ENCODE results near the gene BAHCC1. TPM values are rescaled to one million over a fixed set of nuclear protein-coding genes. Genes with fewer than 3 reads are reported as not detected.
"Not testable (repeated sequence)": the region's sequence is repeated elsewhere in the genome, so short reads cannot be mapped to it uniquely, and the experiment has no call there.

BAHCC1 gene
- polyA plus RNA-seq (ENCODE audit: insufficient read length in 3 of 3), result 10 to 100 TPM; 13.4 to 15.8 (median 15.2) TPM

DNA sequence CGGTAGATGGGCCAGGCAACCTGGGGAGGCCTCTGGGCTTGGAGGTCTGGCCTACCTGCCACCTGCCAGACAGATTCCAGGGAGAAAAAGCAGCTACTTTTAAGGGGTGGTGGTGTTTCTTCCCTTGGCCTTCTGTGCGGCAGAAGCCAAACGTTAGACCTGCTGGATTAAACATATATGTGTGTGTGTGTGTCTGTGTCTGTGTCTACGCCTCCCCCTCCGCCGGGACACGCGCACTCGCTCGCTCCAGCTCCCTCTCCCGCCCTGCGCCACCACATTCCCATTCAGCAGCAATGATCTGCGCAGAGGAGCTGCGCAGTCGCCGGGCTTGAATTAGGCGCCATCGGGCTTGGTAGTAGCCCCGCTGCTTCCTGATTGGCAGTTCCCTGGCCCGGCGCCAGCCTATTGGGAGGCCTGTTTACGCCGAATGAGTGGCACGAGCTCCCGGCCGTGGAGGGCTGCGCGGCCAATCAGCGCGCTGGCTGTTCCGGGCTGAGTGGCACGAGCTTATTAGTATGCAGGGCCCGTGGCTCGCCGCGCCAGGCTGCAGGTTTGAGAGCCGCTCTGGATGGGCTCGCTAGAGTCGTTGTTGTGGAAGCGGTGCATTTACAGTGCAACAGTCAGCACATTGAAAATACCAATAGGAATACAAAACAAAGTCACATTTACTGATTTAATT lies at the start of gene BAHCC1:
Gene BAHCC1, plus strand, starts transcription at position 537 of the 679 bp plus-strand sequence. CDS start 4,283 bp downstream, outside the sequence.
- DNase-seq (ENCODE audit: low read depth in 3 of 3, low spot score in 2 of 3), result peak; percentile 96 to 100 (median 99)

GRCh38 chr17:81346090-81346907 lies 49.0 kb upstream of the BAHCC1 start:
- DNase-seq (ENCODE audit: low read depth in 3 of 3, low spot score in 2 of 3), result peak in 2 of 3 donors; percentile 92 to 94

DNA sequence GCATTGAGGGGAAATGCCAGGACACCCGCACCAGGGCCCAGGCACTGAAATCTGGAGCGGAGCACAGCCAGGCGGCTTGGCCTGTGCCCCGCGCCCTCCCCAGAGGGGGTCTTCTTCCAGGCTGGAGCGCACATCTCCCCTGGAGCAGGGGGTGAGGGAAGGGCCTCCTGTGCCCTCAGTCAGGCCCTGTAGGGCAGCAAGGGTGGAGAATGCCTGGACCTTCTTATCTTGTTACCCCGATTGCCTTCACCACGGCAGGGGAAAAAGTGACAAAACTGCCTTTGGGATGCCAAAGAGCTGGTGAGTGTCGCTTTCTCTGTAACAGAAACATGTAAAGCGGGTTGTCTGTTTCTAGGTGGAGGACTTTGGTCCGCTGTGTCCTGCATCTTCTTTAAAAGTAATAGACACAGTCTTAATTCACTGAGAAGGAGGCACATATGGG lies 48.3 kb upstream of the BAHCC1 start:
- DNase-seq (ENCODE audit: low read depth in 3 of 3, low spot score in 2 of 3), result no peak

DNA sequence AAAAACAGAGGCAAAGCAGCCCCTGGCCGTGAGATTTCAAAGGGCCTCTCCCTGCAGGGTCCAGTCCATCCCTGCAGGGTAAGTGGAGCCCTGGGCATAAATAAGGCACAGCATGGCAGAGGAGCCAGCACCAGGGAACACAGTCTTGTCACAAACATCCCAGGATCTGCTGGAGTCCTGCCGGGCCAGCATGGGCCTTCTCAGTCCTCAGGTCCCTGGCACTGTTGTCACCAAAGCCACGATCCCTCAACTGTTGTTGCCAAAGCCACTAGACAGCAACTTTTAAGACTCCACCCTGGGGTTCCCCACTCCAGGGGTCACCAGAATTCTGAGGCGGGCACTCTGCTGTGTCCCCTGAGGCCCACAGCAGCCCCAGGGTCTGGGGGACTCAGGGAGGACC lies 47.8 kb upstream of the BAHCC1 start:
- no peak for DNase-seq (ENCODE audit: low read depth in 3 of 3, low spot score in 2 of 3)

GRCh38 chr17:81348097-81349055 lies 46.9 kb upstream of the BAHCC1 start:
- no peak for DNase-seq (ENCODE audit: low read depth in 3 of 3, low spot score in 2 of 3)

DNA sequence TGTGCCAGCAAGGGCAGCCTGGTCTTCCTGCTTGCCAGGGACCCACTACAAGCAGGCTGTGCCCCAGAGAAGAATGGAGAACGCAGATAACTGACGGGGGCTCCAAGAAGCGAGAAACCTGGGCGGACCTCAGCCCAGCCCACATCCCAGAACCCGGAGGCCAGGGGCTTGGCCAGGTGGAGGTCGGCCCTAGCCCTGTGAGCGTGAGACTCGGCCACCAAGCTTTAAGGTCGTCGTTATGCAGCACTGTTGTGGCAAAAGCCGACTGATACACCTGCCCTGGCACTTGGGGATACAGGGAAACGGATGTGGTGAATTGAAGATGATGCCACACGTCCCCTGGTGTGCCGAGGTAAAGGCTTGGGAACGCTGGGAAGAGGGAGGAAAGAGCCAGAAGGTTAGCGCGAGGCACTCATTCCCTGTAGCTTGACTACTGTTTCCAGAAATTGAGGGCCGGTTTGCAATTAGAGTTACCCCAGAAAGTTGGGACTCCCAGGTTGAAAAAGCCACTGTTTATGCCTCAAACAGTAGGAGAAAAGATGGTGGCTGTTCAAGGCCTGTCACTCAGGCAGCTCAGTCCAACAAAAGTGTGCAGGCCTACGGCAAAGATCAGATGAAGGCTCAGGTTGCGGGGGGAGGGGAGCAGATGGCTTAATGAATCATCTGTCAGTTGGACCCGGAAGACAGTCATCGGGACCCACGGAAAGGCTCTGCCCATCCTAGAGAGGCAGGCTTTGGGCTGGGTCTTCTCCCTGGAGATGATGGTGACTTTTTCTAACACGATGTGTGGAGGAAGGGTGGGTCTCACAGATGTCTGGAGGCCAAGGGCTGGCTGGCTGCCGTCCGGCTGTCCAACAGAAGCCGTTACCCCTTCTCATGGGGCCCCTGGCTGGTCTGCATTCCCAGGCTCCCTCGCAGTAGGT lies 45.6 kb upstream of the BAHCC1 start:
- no peak for DNase-seq (ENCODE audit: low read depth in 3 of 3, low spot score in 2 of 3)

GRCh38 chr17:81350320-81350890 lies 44.9 kb upstream of the BAHCC1 start:
- DNase-seq (ENCODE audit: low read depth in 3 of 3, low spot score in 2 of 3), result no peak

GRCh38 chr17:81351329-81352052 lies 43.8 kb upstream of the BAHCC1 start:
- DNase-seq (ENCODE audit: low read depth in 3 of 3, low spot score in 2 of 3), result not testable (repeated sequence)

GRCh38 chr17:81352056-81352455 lies 43.2 kb upstream of the BAHCC1 start:
- DNase-seq (ENCODE audit: low read depth in 3 of 3, low spot score in 2 of 3), result not testable (repeated sequence)

DNA sequence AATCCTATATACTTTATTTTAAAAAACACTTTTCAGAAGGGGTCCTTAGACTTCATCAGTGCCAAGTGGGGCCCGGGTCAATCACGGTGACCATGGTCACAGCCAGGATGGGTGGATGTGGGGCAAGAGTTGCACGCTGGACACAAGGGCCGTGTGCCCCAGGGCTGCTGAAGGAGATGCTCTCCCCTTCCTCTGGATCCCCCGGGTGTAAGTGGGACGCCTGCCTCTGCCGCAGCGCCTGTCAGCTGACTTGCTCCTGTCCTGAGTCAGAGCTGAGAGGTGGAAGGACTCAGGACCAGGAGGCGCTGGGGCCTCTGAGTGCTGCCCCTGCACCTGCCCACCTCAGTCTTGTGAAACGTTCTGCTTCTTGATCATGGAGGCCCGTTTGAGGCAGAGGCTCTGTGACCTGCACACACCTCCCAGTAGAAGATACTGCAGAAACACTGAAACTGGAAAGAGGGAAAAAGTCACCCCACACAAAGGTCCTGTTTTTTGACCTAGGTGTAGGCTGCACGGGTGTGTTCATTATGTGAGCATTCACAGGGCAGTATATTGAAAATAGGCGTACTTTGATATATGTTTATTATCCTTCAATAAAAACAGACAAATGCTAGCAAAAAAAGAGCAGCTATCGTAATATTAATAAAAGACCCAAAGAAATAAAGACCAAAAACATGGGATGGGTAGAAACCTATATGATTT lies 40.9 kb upstream of the BAHCC1 start:
- DNase-seq (ENCODE audit: low read depth in 3 of 3, low spot score in 2 of 3), result no peak

GRCh38 chr17:81354954-81355347 lies 40.3 kb upstream of the BAHCC1 start:
- DNase-seq (ENCODE audit: low read depth in 3 of 3, low spot score in 2 of 3), result no peak

DNA sequence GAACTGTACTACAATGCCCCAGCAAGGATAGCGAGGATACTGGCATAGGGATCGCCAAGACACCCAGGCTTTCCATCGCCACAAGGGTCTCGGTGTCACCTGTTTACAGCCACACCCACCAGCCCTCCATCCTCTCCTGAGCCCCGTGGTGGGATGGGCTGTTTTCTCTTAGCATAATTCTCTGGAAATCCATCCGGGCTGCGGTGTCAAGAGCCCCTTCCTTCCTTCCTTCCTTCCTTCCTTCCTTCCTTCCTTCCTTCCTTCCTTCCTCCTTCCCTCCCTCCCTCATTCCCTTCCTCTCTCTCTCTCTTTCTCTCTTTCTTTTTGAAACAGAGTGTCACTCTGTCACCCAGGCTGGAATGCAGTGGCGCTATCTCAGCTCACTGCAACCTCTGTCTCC lies 36.0 kb upstream of the BAHCC1 start:
- no peak for DNase-seq (ENCODE audit: low read depth in 3 of 3, low spot score in 2 of 3)

DNA sequence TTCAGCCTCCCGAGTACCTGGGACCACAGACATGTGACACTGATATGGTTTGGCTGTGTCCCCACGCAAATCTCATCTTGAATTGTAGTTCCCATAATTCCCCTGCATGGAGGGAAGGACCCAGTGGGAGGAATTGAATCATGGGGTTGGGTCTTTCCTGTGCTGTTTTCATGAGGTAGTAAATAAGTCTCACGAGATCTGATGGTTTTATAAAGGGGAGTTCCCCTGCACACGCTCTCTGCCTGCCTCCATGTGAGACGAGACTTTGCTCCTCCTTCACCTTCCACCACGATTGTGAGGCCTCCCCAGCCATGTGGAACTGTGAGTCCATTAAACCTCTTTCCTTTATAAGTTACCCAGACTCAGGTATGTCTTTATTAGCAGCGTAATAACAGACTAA lies 33.3 kb upstream of the BAHCC1 start:
- not testable (repeated sequence) for DNase-seq (ENCODE audit: low read depth in 3 of 3, low spot score in 2 of 3)

- no peak for DNase-seq (ENCODE audit: low read depth in 3 of 3, low spot score in 2 of 3)
Observed at GRCh38 chr17:81364278-81365147, 30.7 kb upstream of the BAHCC1 start.

DNA sequence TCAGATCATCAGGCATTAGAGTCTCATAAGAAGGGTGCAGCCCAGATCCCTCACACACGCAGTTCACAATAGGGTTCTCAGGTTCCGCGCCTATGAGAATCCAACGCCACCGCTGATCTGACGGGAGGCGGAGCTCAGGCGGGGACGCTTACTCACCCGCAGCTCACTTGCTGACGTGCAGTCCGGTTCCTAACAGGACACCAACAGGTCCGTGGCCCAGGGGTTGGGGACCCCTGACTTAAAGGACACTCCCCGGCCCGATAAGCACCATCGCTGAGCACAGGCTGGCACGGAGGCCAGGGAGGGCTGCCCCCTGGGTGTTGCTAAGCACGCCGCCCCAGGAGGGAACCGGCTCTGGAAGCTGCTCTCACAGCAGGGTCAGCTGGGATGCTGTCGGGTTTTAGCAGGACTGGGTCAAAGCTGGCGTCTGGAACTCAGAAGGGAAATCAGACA lies 30.1 kb upstream of the BAHCC1 start:
- no peak for DNase-seq (ENCODE audit: low read depth in 3 of 3, low spot score in 2 of 3)

- DNase-seq (ENCODE audit: low read depth in 3 of 3, low spot score in 2 of 3), result no peak
Observed at GRCh38 chr17:81365601-81366585, 29.4 kb upstream of the BAHCC1 start.
